HEK293 (cell line): ENCODE data around the gene SIRT4.
"Not testable (repeated sequence)": the region's sequence is repeated elsewhere in the genome, so short reads cannot be mapped to it uniquely, and the experiment has no call there.

Experiments used
- CTCF ChIP-seq: fragments of 450-650 bp; formaldehyde crosslinking; IDR thresholded peaks from 2 replicates; pipeline ENCODE4 v1.5.1; 2016; ENCODE audit warnings: missing biosample characterization, missing genetic modification characterization
- ZNF529 ChIP-seq: fragments of 450-650 bp; formaldehyde crosslinking; IDR thresholded peaks from 2 replicates; pipeline ENCODE4 v1.5.1; 2017; ENCODE audit warnings: missing genetic modification characterization, missing biosample characterization; ENCODE audit not compliant: insufficient replicate concordance

DNA sequence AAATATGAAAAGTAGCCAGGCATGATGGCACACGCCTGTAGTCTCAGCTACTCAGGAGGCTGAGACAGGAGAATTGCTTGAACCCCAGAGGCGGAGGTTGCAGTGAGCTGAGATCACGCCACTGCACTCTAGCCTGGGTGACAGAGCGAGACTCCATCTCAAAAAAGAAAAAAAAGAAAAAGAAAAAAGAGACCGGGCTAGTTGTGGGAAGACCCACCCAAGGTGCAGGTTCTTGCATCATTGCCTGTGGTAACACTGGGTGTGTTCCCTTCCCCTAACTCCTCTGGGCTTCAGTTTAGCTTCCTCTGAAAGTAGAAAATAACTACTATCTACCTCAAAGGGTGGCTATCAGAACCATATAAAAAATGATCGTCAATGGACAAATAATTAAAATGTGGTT lies 48.8 kb upstream of the SIRT4 start:
- TF ChIP-seq ZNF529, CTCF (tag by site-specific recombination): not testable (repeated sequence)
